Measurements from ENCODE around the gene TMEM178B. TPM values are rescaled to one million over a fixed set of nuclear protein-coding genes. Genes with fewer than 3 reads are reported as not detected.

TMEM178B gene
- total RNA-seq, 2 experiments from 2014 or later, result 0.22 to 0.25 TPM

- POLR2A ChIA-PET, result no interaction called here
- no peaks in the 10 kb centered on the region for H3K9me3 Mint-ChIP-seq
- CTCF ChIA-PET, result no interaction called here
- peaks cover 12% of the 10 kb centered on the region for H3K27me3 Mint-ChIP-seq
- DNase-seq, result no peak
- H3K36me3 Mint-ChIP-seq (ENCODE audit: low read depth), result no peaks in the 10 kb centered on the region
- no peak overlapping the region for H3K27ac Mint-ChIP-seq
- H3K4me3 Mint-ChIP-seq, result no peak overlapping the region
- no peaks in the 10 kb centered on the region for H3K4me1 Mint-ChIP-seq
Observed at GRCh38 chr7:141407893-141408292, 334.0 kb downstream of the TMEM178B start.

GRCh38 chr7:141408440-141408839 lies 334.6 kb downstream of the TMEM178B start:
- POLR2A ChIA-PET, result no interaction called here
- Mint-ChIP-seq H3K27ac (no peak overlapping the region), H3K4me1 (no peaks in the 10 kb centered on the region)

DNA sequence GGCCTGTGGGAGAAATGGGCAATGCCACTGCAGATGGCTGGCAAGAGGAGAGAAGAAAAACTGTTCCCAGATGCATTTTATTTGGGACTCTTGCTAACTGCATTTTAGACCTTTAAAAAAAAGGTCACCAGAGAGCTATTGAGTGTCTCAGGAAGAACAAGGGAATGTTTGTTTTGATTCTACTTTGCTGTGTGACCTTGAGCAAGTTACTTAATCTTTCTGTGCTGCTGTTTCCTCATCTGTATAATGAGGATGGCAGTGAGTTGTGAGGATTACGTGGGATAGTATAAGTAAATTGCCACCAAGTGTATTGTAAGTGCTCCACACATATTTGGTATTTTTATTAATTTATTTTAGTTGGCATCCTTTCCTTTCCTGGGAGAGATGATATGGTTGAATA lies 335.4 kb downstream of the TMEM178B start:
- ChIA-PET POLR2A (no interaction called here), CTCF (no interaction called here)
- peaks cover 12% of the 10 kb centered on the region for H3K27me3 Mint-ChIP-seq
- H3K4me1 Mint-ChIP-seq, result no peaks in the 10 kb centered on the region
- H3K27ac Mint-ChIP-seq, result no peak overlapping the region
- no peak overlapping the region for H3K4me3 Mint-ChIP-seq
- no peaks in the 10 kb centered on the region for H3K36me3 Mint-ChIP-seq (ENCODE audit: low read depth)
- no peaks in the 10 kb centered on the region for H3K9me3 Mint-ChIP-seq
- DNase-seq, result no peak

More at GRCh38 chr7:141408440-141408839, 334.6 kb downstream of the TMEM178B start:
- no peak for DNase-seq
- CTCF ChIA-PET, result no interaction called here
- Mint-ChIP-seq H3K4me3 (no peak overlapping the region), H3K36me3 (ENCODE audit: low read depth) (no peaks in the 10 kb centered on the region), H3K27me3 (peaks cover 12% of the 10 kb centered on the region), H3K9me3 (no peaks in the 10 kb centered on the region)

DNA sequence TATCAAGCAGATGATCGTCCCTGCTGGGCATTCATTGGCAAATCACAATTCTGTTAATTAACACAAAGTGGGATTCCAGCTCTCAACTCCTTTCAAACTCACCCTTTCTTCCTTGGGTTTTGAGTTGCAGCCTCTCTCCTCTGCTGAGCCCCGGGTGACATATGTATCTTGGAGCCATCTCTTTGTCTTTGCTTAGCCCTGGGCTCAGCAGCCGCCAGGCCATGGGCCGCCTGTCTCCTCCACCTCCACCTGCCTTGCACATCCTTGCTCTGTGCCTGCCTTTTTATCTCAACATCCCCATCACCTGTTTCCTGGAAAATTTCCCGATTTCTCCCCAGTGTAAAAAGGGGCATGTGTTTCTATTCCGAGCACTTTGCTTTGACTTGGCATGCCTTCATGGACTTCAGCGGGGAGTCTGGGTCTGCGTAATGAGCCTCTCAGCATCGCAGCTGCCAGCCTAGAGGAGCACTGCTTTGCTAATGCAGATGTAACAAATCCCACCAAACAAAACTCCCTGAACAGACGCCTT lies 336.0 kb downstream of the TMEM178B start:
- Mint-ChIP-seq H3K4me1 (no peaks in the 10 kb centered on the region), H3K9me3 (no peaks in the 10 kb centered on the region), H3K27ac (no peak overlapping the region), H3K27me3 (peaks cover 14% of the 10 kb centered on the region), H3K36me3 (ENCODE audit: low read depth) (no peaks in the 10 kb centered on the region), H3K4me3 (no peak overlapping the region)
- DNase-seq, result no peak
- CTCF ChIA-PET, result no interaction called here
- POLR2A ChIA-PET, result no interaction called here

- peaks cover 17% of the 10 kb centered on the region for H3K27me3 Mint-ChIP-seq
- no peak overlapping the region for H3K27ac Mint-ChIP-seq
- POLR2A ChIA-PET, result no interaction called here
- DNase-seq, result no peak
- H3K4me3 Mint-ChIP-seq, result no peak overlapping the region
- no peaks in the 10 kb centered on the region for H3K4me1 Mint-ChIP-seq
- CTCF ChIA-PET, result no interaction called here
- H3K9me3 Mint-ChIP-seq, result no peaks in the 10 kb centered on the region
- no peaks in the 10 kb centered on the region for H3K36me3 Mint-ChIP-seq (ENCODE audit: low read depth)
Observed at GRCh38 chr7:141410353-141411000, 336.6 kb downstream of the TMEM178B start.

DNA sequence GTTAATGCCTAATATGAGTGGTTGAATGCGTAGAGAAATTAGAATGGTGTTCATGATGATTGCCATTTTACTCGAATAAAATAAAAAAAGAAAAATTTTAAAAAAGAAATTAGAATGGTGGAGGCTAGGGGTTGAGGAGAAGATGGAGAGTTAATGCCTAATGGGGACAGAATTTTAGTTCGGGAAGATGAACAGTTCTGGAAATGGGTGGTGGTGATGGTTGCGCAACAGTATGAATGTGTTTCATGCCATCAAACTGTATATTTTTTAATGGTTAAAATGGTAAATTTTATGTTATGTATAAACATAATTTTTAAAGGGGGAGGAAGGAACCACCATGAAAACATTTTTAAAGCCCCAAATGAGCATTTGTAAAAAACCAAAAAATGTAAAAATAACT lies 337.3 kb downstream of the TMEM178B start:
- Mint-ChIP-seq H3K4me3 (no peak overlapping the region), H3K9me3 (no peaks in the 10 kb centered on the region), H3K27ac (no peak overlapping the region), H3K36me3 (ENCODE audit: low read depth) (no peaks in the 10 kb centered on the region), H3K27me3 (peaks cover 17% of the 10 kb centered on the region), H3K4me1 (no peaks in the 10 kb centered on the region)
- no peak for DNase-seq
- POLR2A ChIA-PET, result no interaction called here
- CTCF ChIA-PET, result no interaction called here

- no peak for DNase-seq
- no peak overlapping the region for H3K4me3 Mint-ChIP-seq
- no peaks in the 10 kb centered on the region for H3K4me1 Mint-ChIP-seq
- ChIA-PET POLR2A (no interaction called here), CTCF (no interaction called here)
- H3K27me3 Mint-ChIP-seq, result peaks cover 16% of the 10 kb centered on the region
- H3K9me3 Mint-ChIP-seq, result no peaks in the 10 kb centered on the region
- no peak overlapping the region for H3K27ac Mint-ChIP-seq
- no peaks in the 10 kb centered on the region for H3K36me3 Mint-ChIP-seq (ENCODE audit: low read depth)
Observed at GRCh38 chr7:141415999-141416398, 342.1 kb downstream of the TMEM178B start.

- ChIA-PET CTCF (no interaction called here), POLR2A (no interaction called here)
- Mint-ChIP-seq H3K9me3 (no peaks in the 10 kb centered on the region), H3K27ac (no peak overlapping the region), H3K4me3 (no peak overlapping the region), H3K36me3 (ENCODE audit: low read depth) (no peaks in the 10 kb centered on the region), H3K4me1 (no peaks in the 10 kb centered on the region), H3K27me3 (peaks cover 16% of the 10 kb centered on the region)
- DNase-seq, result no peak
Observed at GRCh38 chr7:141416650-141417270, 342.9 kb downstream of the TMEM178B start.

DNA sequence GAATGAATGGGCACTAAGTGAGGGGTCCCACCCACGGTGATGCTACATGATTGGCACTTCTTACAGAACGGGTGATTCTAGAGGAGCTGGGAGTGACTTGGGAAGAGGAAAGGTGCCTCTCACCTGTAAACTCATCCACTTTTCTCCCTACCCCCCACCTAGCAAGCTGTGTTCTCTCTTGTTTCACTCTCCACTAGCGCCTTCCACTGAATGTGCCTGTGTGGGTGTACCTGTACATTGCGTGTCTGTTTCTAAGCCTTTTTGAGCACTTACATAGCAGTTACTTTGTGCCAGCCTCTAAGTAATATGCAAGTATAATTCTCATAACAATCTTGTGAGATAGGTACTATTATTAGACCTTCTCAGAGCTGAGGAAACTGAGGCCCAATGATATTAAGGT lies 343.6 kb downstream of the TMEM178B start:
- no peaks in the 10 kb centered on the region for H3K4me1 Mint-ChIP-seq
- CTCF ChIA-PET, result no interaction called here
- POLR2A ChIA-PET, result no interaction called here

DNA sequence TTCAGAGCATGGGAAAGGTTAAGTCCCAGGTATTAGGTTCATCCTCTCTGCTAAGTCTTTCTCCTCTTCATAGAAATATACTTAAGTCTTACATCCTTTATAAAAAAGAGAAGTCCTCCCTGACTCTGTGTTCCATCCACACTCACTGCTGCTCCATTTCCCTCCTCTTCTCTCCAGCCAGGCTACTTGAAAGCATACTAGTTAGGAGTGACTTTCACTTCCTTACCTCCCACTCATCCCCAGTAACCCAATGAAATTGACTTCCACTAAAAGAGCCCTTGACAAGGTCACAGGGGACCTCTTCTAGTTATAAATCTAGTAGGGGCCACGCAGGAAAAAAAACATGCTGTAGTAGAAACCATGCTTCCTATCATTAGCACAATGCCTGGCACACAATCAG lies 344.2 kb downstream of the TMEM178B start:
- ChIA-PET POLR2A (no interaction called here), CTCF (no interaction called here)
- Mint-ChIP-seq H3K27ac (no peak overlapping the region), H3K4me3 (no peak overlapping the region), H3K9me3 (no peaks in the 10 kb centered on the region), H3K4me1 (no peaks in the 10 kb centered on the region), H3K36me3 (ENCODE audit: low read depth) (no peaks in the 10 kb centered on the region), H3K27me3 (peaks cover 16% of the 10 kb centered on the region)
- no peak for DNase-seq

More for the DNA sequence above, 343.6 kb downstream of the TMEM178B start:
- Mint-ChIP-seq H3K4me3 (no peak overlapping the region), H3K27ac (no peak overlapping the region), H3K9me3 (no peaks in the 10 kb centered on the region), H3K27me3 (peaks cover 16% of the 10 kb centered on the region), H3K36me3 (ENCODE audit: low read depth) (no peaks in the 10 kb centered on the region)
- no peak for DNase-seq

DNA sequence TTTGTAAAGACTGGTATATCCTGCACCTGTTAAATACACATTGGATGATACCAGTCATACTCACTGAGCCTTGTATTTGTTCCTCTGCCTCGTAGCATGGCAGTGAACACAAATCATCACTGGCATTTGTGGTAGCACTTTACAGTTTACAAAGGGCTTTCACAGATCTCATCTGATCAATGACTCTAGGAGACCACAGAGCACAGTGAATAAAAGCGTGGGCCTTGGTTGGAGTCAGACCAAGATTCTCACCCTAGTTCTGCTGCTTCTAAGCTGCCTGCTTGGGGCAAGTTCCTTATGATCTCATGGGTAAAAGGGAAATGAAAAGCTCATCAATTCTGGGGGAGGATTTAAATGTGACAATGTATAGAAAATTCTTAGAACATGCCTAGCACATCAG lies 347.4 kb downstream of the TMEM178B start:
- no peak for DNase-seq
- no peaks in the 10 kb centered on the region for H3K4me1 Mint-ChIP-seq
- ChIA-PET POLR2A (interaction anchor here (0.7 kb wide), 1 partner anchor 394 kb away, joined by 3 read pairs; no protein-coding TSS in a partner anchor), CTCF (interaction anchor here (1.8 kb wide), 1 partner anchor 16 kb away, joined by 4 read pairs; no protein-coding TSS in a partner anchor)
- H3K4me3 Mint-ChIP-seq, result no peak overlapping the region
- H3K36me3 Mint-ChIP-seq (ENCODE audit: low read depth), result no peaks in the 10 kb centered on the region
- peaks cover 2% of the 10 kb centered on the region for H3K9me3 Mint-ChIP-seq
- H3K27me3 Mint-ChIP-seq, result peaks cover 12% of the 10 kb centered on the region
- H3K27ac Mint-ChIP-seq, result no peak overlapping the region

- no peak overlapping the region for H3K27ac Mint-ChIP-seq
- DNase-seq, result no peak
- POLR2A ChIA-PET, result no interaction called here
- H3K36me3 Mint-ChIP-seq (ENCODE audit: low read depth), result no peaks in the 10 kb centered on the region
- CTCF ChIA-PET, result no interaction called here
- H3K4me3 Mint-ChIP-seq, result no peak overlapping the region
- H3K9me3 Mint-ChIP-seq, result peaks cover 2% of the 10 kb centered on the region
- H3K27me3 Mint-ChIP-seq, result peaks cover 16% of the 10 kb centered on the region
- H3K4me1 Mint-ChIP-seq, result no peaks in the 10 kb centered on the region
Observed at GRCh38 chr7:141427134-141427533, 353.3 kb downstream of the TMEM178B start.

DNA sequence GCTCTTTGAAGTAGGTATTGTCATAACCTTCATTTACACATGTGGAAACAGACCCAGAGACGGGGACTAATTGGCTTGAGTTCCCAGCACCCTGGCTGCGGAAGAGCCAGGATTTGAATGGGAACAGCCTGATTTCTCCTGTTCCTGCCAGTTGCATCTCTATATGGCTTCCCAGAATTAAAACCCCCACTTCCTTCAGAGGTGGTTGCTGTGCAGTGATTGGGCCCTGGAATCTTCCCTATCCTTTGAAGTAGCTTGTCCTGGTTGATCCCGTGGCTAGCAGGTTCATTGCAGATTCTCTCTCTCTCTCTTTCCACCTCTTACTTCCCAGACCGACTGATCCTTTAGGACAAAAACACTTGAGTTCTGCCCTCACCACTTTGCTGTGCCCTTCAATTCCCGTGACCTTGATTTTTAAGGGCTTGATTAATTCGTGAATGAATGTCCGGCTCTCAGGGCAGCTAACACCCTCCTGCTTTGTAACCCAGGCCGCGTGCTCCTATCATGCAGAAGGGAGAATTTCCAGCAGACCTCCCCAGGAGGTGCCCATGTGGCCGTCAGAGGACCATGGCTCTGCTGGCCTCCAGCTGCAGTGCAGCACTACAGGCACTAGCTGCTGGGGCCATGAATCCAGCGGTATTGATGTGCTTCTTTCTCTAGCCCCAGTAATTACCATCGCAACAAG lies 356.7 kb downstream of the TMEM178B start:
- no peak overlapping the region for H3K4me3 Mint-ChIP-seq
- no peaks in the 10 kb centered on the region for H3K4me1 Mint-ChIP-seq
- no peaks in the 10 kb centered on the region for H3K36me3 Mint-ChIP-seq (ENCODE audit: low read depth)
- ChIA-PET POLR2A (no interaction called here), CTCF (no interaction called here)
- no peak overlapping the region for H3K27ac Mint-ChIP-seq
- no peaks in the 10 kb centered on the region for H3K9me3 Mint-ChIP-seq
- DNase-seq, result no peak
- peaks cover 20% of the 10 kb centered on the region for H3K27me3 Mint-ChIP-seq

Data from activated CD4-positive, alpha-beta T cell treated with anti-CD3 and anti-CD28 coated beads, Interleukin-2, amount 10 ng/mL, durations not matched to agents 7 days and 5 days (primary cell).